Stomach (tissue), 9 donors: ENCODE data around the gene CCND1. TPM values are rescaled to one million over a fixed set of nuclear protein-coding genes. Genes with fewer than 3 reads are reported as not detected.
"Not testable (repeated sequence)": the region's sequence is repeated elsewhere in the genome, so short reads cannot be mapped to it uniquely, and the experiment has no call there.

Source experiments
- DNase-seq, 2 donors: peaks; one replicate each; pipeline versions ENCODE4 v3.0.0 to v3.0.0-alpha.2; 2013 to 2019
- H3K27ac ChIP-seq, 5 donors: fragments of 200-600 bp in 4 of 5; sonication (generic) in 4 of 5; one replicate each; pipeline ENCODE4 v1.5.1; 2013 to 2019; ENCODE audit warnings: mild to moderate bottlenecking in 1 of 5, moderate library complexity in 1 of 5
- H3K27me3 ChIP-seq, 3 donors: fragments of 200-600 bp; sonication (generic); one replicate each; pipeline ENCODE4 v1.5.1; 2017 to 2019; ENCODE audit warnings: mixed run types in 1 of 3
- H3K36me3 ChIP-seq, 4 donors: fragments of 200-600 bp; sonication (generic); 1 replicate in 3 of 4; 2 replicates in 1 of 4; pipeline ENCODE4 v1.5.1; 2016 to 2019
- H3K4me1 ChIP-seq, 4 donors: fragments of 200-600 bp; sonication (generic); one replicate each; pipeline ENCODE4 v1.5.1; 2016 to 2019
- H3K4me3 ChIP-seq, 4 donors: fragments of 200-600 bp; sonication (generic) in 3 of 4; one replicate each; pipeline ENCODE4 v1.5.1; 2016 to 2019; ENCODE audit warnings: mild to moderate bottlenecking in 1 of 4
- H3K9me3 ChIP-seq, 4 donors: fragments of 200-600 bp; sonication (generic); one replicate each; pipeline ENCODE4 v1.5.1; 2016 to 2019
- CTCF ChIP-seq, 7 experiments: fragments of 450-650 bp in 4 of 7; fragments of 200-600 bp in 3 of 7; sonication (generic) in 3 of 7; IDR thresholded peaks; one replicate each; pipeline ENCODE4 v1.5.1; 2016 to 2019; ENCODE audit warnings: antibody characterized with exemption in 7 of 7, control low read depth in 2 of 7, mild to moderate bottlenecking in 1 of 7
- EP300 ChIP-seq: sonication (generic); formaldehyde crosslinking; IDR thresholded peaks from one replicate; pipeline ENCODE4 v1.6.1; 2017; ENCODE audit warnings: antibody characterized with exemption
- POLR2A ChIP-seq, 4 donors: fragments of 450-650 bp; IDR thresholded peaks; one replicate each; pipeline ENCODE4 v1.6.1; 2016; ENCODE audit warnings: antibody characterized with exemption in 4 of 4, control low read depth in 2 of 4, mild to moderate bottlenecking in 1 of 4, moderate library complexity in 1 of 4
- POLR2AphosphoS5 ChIP-seq, 3 donors: sonication (generic); formaldehyde crosslinking; IDR thresholded peaks; one replicate each; pipeline ENCODE4 v1.6.1; 2016; ENCODE audit warnings: antibody characterized with exemption in 3 of 3
- WGBS, 5 donors: extraction: QIAGEN DNeasy Blood & Tissue Kit in 3 of 5; methylation state at CpG; one replicate each; pipeline versions ENCODE4 v1.1.5 to v1.1.7; 2013 to 2018; 5-methylcytosine and 5-hydroxymethylcytosine counted together
- intact Hi-C: fragments of 100-400 bp; cut with DNase I; formaldehyde crosslinking; loops from one replicate; pipeline ENCODE4 v1.15.1; 2023; ENCODE audit warnings: low total_unique reads
- polyA plus RNA-seq, 3 donors: library from polyadenylated mRNA; stranded (reverse); fragments of 200-250 nt; gene quantifications; one replicate each; pipeline ENCODE4 v1.2.3, GENCODE V29; 2013
- total RNA-seq, 5 donors: library from RNA; depleted of rRNA; stranded (reverse); fragments of >200 nt; gene quantifications; one replicate each; pipeline versions ENCODE4 v1.1.0 to v1.2.3, GENCODE V29; 2014 to 2016
- donor health status: healthy with polysubstance abuse.
- donor health status: Bipolar disorder and iron deficiency.
- donor health status: healthy.

Gene CCND1
- total and polyA plus RNA-seq, 8 donors, result 17.6 to 293 (median 55.1) TPM

- H3K4me3 ChIP-seq, result no peak overlapping the region
- TF ChIP-seq EP300 (no peak), POLR2A (IDR thresholded peaks at IDR 0.05) (no peak), POLR2AphosphoS5 (IDR thresholded peaks at IDR 0.05) (no peak)
- no peaks in the 10 kb centered on the region for H3K36me3 ChIP-seq
- H3K27ac ChIP-seq, result no peak overlapping the region
- intact Hi-C loops, result no loop called here
- peaks cover 0 to 3% (median 0%) of the 10 kb centered on the region in 4 donors for H3K9me3 ChIP-seq
- no peak for DNase-seq
- H3K4me1 ChIP-seq, result peaks cover 0 to 3% (median 2%) of the 10 kb centered on the region in 4 donors
- peaks cover 0 to 74% (median 0%) of the 10 kb centered on the region in 3 donors for H3K27me3 ChIP-seq
- WGBS, 5 donors, result 79 to 84% (median 81%) methylated on average over 7 of the region's 7 CpGs
These were observed 54.6 kb downstream of the CCND1 start for GRCh38 chr11:69695581-69695980.

- H3K4me3 ChIP-seq, H3K27ac ChIP-seq, H3K4me1 ChIP-seq, H3K36me3 ChIP-seq, H3K9me3 ChIP-seq, intact Hi-C loops, DNase-seq: not testable (repeated sequence)
- 73 to 83% (median 78%) methylated on average over 6 of the region's 6 CpGs for WGBS, 5 donors
- H3K27me3 ChIP-seq, result peaks cover 0 to 78% (median 0%) of the 10 kb centered on the region in 3 donors
These were observed 55.0 kb downstream of the CCND1 start for GRCh38 chr11:69695995-69696394.

- H3K36me3 ChIP-seq, result no peaks in the 10 kb centered on the region
- DNase-seq, result no peak
- peaks cover 0 to 11% (median 8%) of the 10 kb centered on the region in 4 donors for H3K4me1 ChIP-seq
- H3K9me3 ChIP-seq, result peaks cover 0 to 3% (median 0%) of the 10 kb centered on the region in 4 donors
- TF ChIP-seq POLR2AphosphoS5 (IDR thresholded peaks at IDR 0.05), result no peak
- intact Hi-C loops, result no loop called here
- peaks cover 0 to 87% (median 9%) of the 10 kb centered on the region in 3 donors for H3K27me3 ChIP-seq
- no peak overlapping the region for H3K4me3 ChIP-seq
- H3K27ac ChIP-seq, result no peak overlapping the region
- 61 to 71% (median 67%) methylated on average over 15 of the region's 15 CpGs for WGBS, 5 donors
These were observed 56.0 kb downstream of the CCND1 start for GRCh38 chr11:69696749-69697468.

- Histone ChIP-seq H3K27me3 (peaks cover 5 to 93% (median 14%) of the 10 kb centered on the region in 3 donors), H3K4me3 (no peak overlapping the region), H3K9me3 (no peaks in the 10 kb centered on the region), H3K4me1 (peaks cover 0 to 16% (median 14%) of the 10 kb centered on the region in 4 donors), H3K36me3 (no peaks in the 10 kb centered on the region), H3K27ac (no peak overlapping the region)
- DNase-seq, result no peak
- 83 to 94% (median 86%) methylated on average over 8 of the region's 8 CpGs for WGBS, 5 donors
- intact Hi-C loops, result no loop called here
- TF ChIP-seq POLR2AphosphoS5 (IDR thresholded peaks at IDR 0.05), result no peak
- no peak for TF ChIP-seq EP300
- TF ChIP-seq CTCF (IDR thresholded peaks at IDR 0.05), result no peak
These were observed 56.5 kb downstream of the CCND1 start for GRCh38 chr11:69697469-69697843.

GRCh38 chr11:69697861-69698260, 56.9 kb downstream of the CCND1 start:
- WGBS, 5 donors, result 87 to 94% (median 88%) methylated on average over 10 of the region's 10 CpGs
- Histone ChIP-seq H3K9me3 (no peaks in the 10 kb centered on the region), H3K27me3 (peaks cover 9 to 93% (median 18%) of the 10 kb centered on the region in 3 donors), H3K27ac (no peak overlapping the region), H3K36me3 (no peaks in the 10 kb centered on the region), H3K4me3 (no peak overlapping the region), H3K4me1 (peaks cover 0 to 19% (median 17%) of the 10 kb centered on the region in 4 donors)
- no peak for TF ChIP-seq POLR2A (IDR thresholded peaks at IDR 0.05)
- TF ChIP-seq POLR2AphosphoS5 (IDR thresholded peaks at IDR 0.05), result no peak
- TF ChIP-seq CTCF (IDR thresholded peaks at IDR 0.05), result no peak
- TF ChIP-seq EP300, result no peak
- no peak for DNase-seq
- intact Hi-C loops, result no loop called here

- no peak overlapping the region for H3K4me3 ChIP-seq
- H3K27me3 ChIP-seq, result peaks cover 13 to 95% (median 23%) of the 10 kb centered on the region in 3 donors
- no peaks in the 10 kb centered on the region for H3K36me3 ChIP-seq
- no peak for TF ChIP-seq EP300
- TF ChIP-seq CTCF (IDR thresholded peaks at IDR 0.05), result no peak
- TF ChIP-seq POLR2A (IDR thresholded peaks at IDR 0.05), result no peak
- TF ChIP-seq POLR2AphosphoS5 (IDR thresholded peaks at IDR 0.05), result no peak
- H3K9me3 ChIP-seq, result no peaks in the 10 kb centered on the region
- intact Hi-C loops, result no loop called here
- WGBS, 5 donors, result 88 to 95% (median 92%) methylated on average over 2 of the region's 2 CpGs
- no peak overlapping the region for H3K27ac ChIP-seq
- peaks cover 0 to 24% (median 22%) of the 10 kb centered on the region in 4 donors for H3K4me1 ChIP-seq
- DNase-seq, result no peak
These were observed 57.4 kb downstream of the CCND1 start for GRCh38 chr11:69698362-69698761.
